GM21529 (cell line): ENCODE data around the gene LOXL1.
"Not testable (repeated sequence)": the region's sequence is repeated elsewhere in the genome, so short reads cannot be mapped to it uniquely, and the experiment has no call there.

Experiments
- ATAC-seq: cut with Tn5 transposase; IDR thresholded peaks from one replicate; pipeline ENCODE4 v1.9.1; 2021; ENCODE audit not compliant: unreplicated experiment

The LOXL1 gene

GRCh38 chr15:73951601-73952000, 25.3 kb downstream of the LOXL1 start:
- no peak for ATAC-seq

GRCh38 chr15:73952171-73952912, 26.1 kb downstream of the LOXL1 start:
- no peak for ATAC-seq

GRCh38 chr15:73952913-73953750, 26.9 kb downstream of the LOXL1 start:
- no peak for ATAC-seq

GRCh38 chr15:73954188-73955145, 28.2 kb downstream of the LOXL1 start:
- no peak for ATAC-seq

- ATAC-seq, result no peak
These were observed 29.1 kb downstream of the LOXL1 start for GRCh38 chr15:73955326-73955725.

GRCh38 chr15:73955861-73956742, 29.8 kb downstream of the LOXL1 start:
- no peak for ATAC-seq

- no peak for ATAC-seq
These were observed 30.5 kb downstream of the LOXL1 start for GRCh38 chr15:73956743-73957135.

GRCh38 chr15:73957276-73957675, 31.0 kb downstream of the LOXL1 start:
- no peak for ATAC-seq

GRCh38 chr15:73957785-73958184, 31.5 kb downstream of the LOXL1 start:
- ATAC-seq, result no peak

- ATAC-seq, result no peak
These were observed 32.8 kb downstream of the LOXL1 start for GRCh38 chr15:73959012-73959581.

- ATAC-seq, result no peak
These were observed 33.5 kb downstream of the LOXL1 start for GRCh38 chr15:73959801-73960200.

GRCh38 chr15:73960472-73961070, 34.3 kb downstream of the LOXL1 start:
- not testable (repeated sequence) for ATAC-seq

GRCh38 chr15:73962433-73962832, 36.2 kb downstream of the LOXL1 start:
- no peak for ATAC-seq

GRCh38 chr15:73964736-73965093, 38.5 kb downstream of the LOXL1 start:
- ATAC-seq, result peak; percentile 52

- peak; percentile 39 for ATAC-seq
These were observed 39.0 kb downstream of the LOXL1 start for GRCh38 chr15:73965094-73965757.

- peak; percentile 72 for ATAC-seq
These were observed 39.5 kb downstream of the LOXL1 start for GRCh38 chr15:73965758-73966113.

GRCh38 chr15:73968461-73968860, 42.2 kb downstream of the LOXL1 start:
- no peak for ATAC-seq

GRCh38 chr15:73969151-73969759, 43.0 kb downstream of the LOXL1 start:
- no peak for ATAC-seq
